Hepatocyte (in vitro differentiated cells): Measurements from ENCODE around the gene IRX2. TPM values are rescaled to one million over a fixed set of nuclear protein-coding genes. Genes with fewer than 3 reads are reported as not detected.

Source experiments
- DNase-seq: peaks from one replicate; pipeline ENCODE4 v3.0.0-alpha.2; 2016; ENCODE audit warnings: low spot score
- H2AFZ ChIP-seq: fragments of 200-600 bp; sonication (generic); 2 replicates; pipeline ENCODE4 v1.6.0; 2016; ENCODE audit warnings: antibody characterized with exemption, mild to moderate bottlenecking
- H3K27ac ChIP-seq: fragments of 200-600 bp; sonication (generic); 2 replicates; pipeline ENCODE4 v1.5.1; 2016; ENCODE audit warnings: mild to moderate bottlenecking
- H3K27me3 ChIP-seq: fragments of 200-600 bp; sonication (generic); 2 replicates; pipeline ENCODE4 v1.6.1; 2016
- H3K36me3 ChIP-seq: fragments of 200-600 bp; sonication (generic); replicated peaks from 2 replicates; pipeline ENCODE4 v1.5.1; 2016; ENCODE audit warnings: low read depth; ENCODE audit not compliant: insufficient read depth
- H3K4me1 ChIP-seq: fragments of 200-600 bp; sonication (generic); 2 replicates; pipeline ENCODE4 v1.5.1; 2016; ENCODE audit warnings: mild to moderate bottlenecking, moderate library complexity; ENCODE audit not compliant: insufficient read depth
- H3K4me2 ChIP-seq: fragments of 200-600 bp; sonication (generic); 2 replicates; pipeline ENCODE4 v1.6.0; 2016
- H3K4me3 ChIP-seq: fragments of 200-600 bp; sonication (generic); 2 replicates; pipeline ENCODE4 v1.5.1; 2016; ENCODE audit warnings: mild to moderate bottlenecking
- H3K79me2 ChIP-seq: fragments of 200-600 bp; sonication (generic); 2 replicates; pipeline ENCODE4 v1.6.0; 2017; ENCODE audit warnings: mild to moderate bottlenecking
- H3K9me2 ChIP-seq: fragments of 200-600 bp; sonication (generic); replicated peaks from 2 replicates; pipeline ENCODE4 v1.6.0; 2017; ENCODE audit warnings: mild to moderate bottlenecking; ENCODE audit not compliant: insufficient read depth
- H3K9me3 ChIP-seq: fragments of 200-600 bp; sonication (generic); 2 replicates; pipeline ENCODE4 v1.5.1; 2016; ENCODE audit warnings: low read depth, mild to moderate bottlenecking
- H4K20me1 ChIP-seq: fragments of 200-600 bp; sonication (generic); 2 replicates; pipeline ENCODE4 v1.6.0; 2016; ENCODE audit warnings: mild to moderate bottlenecking; ENCODE audit not compliant: insufficient read depth, poor library complexity, severe bottlenecking
- EZH2 ChIP-seq: fragments of 200-600 bp; sonication (generic); IDR thresholded peaks from 2 replicates; pipeline ENCODE4 v1.6.1; 2016; ENCODE audit warnings: antibody characterized with exemption, mild to moderate bottlenecking, borderline replicate concordance
- EZH2phosphoT487 ChIP-seq: fragments of 200-600 bp; sonication (generic); IDR thresholded peaks from one replicate; pipeline ENCODE4 v1.6.1; 2018; ENCODE audit warnings: antibody characterized with exemption, mild to moderate bottlenecking, low read depth, moderate library complexity; ENCODE audit not compliant: unreplicated experiment, severe bottlenecking
- WGBS: methylation state at CpG from one replicate; pipeline ENCODE4 v1.1.6; 2016; ENCODE audit warnings: low lambda C conversion rate; ENCODE audit errors: missing lambda C conversion rate; 5-methylcytosine and 5-hydroxymethylcytosine counted together
- polyA plus RNA-seq: library from polyadenylated mRNA; unstranded; fragments of >200 nt; fragmentation: Nextera tagmentation; extraction: Ambion mirVana; gene quantifications from 2 replicates; pipeline ENCODE4 v1.2.1, GENCODE V29; 2016
- total RNA-seq: library from RNA; depleted of rRNA; stranded (reverse); fragments of >200 nt; gene quantifications from 2 replicates; pipeline ENCODE4 v1.2.3, GENCODE V29; 2014
- TF ChIP-seq, protein P1 (sequence below): fragments of 200-600 bp; sonication (generic); IDR thresholded peaks from 2 replicates; pipeline ENCODE4 v1.5.1; 2016; ENCODE audit warnings: antibody characterized with exemption, mild to moderate bottlenecking; ENCODE audit not compliant: poor library complexity

IRX2 gene
- total and polyA plus RNA-seq, 2 experiments from 2014 or later, result 6.0 to 7.8 TPM

DNA sequence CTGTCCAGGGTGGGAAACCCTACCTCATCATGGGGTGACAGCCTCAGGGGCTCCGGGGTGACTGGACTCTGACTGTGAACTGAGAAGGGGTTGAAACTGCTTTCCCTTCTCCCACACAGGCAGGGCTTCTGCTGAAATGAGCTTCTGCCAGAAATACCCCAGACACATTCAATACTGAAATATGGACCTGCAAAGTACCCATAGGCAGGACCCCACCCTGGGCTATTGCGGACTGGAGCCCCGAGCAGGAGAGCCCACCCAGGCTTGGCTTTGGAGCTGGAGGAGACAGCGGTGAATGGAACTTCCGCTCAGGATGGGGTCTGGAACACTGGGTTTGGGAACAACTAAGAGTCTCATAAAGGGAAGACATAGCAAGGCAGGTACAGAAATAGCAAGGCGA is 37.5 kb downstream of the IRX2 start:
- Histone ChIP-seq H3K79me2 (no peaks in the 10 kb centered on the region), H3K4me1 (no peaks in the 10 kb centered on the region), H3K9me3 (no peaks in the 10 kb centered on the region), H4K20me1 (no peaks in the 10 kb centered on the region), H3K4me3 (no peak overlapping the region), H3K27me3 (no peaks in the 10 kb centered on the region), H3K9me2 (no peaks in the 10 kb centered on the region), H2AFZ (no peak overlapping the region), H3K27ac (no peak overlapping the region), H3K4me2 (no peak overlapping the region), H3K36me3 (no peaks in the 10 kb centered on the region)
- no peak for DNase-seq
- WGBS, result 96% methylated on average over 6 of the region's 6 CpGs
- TF ChIP-seq, protein P1, sequence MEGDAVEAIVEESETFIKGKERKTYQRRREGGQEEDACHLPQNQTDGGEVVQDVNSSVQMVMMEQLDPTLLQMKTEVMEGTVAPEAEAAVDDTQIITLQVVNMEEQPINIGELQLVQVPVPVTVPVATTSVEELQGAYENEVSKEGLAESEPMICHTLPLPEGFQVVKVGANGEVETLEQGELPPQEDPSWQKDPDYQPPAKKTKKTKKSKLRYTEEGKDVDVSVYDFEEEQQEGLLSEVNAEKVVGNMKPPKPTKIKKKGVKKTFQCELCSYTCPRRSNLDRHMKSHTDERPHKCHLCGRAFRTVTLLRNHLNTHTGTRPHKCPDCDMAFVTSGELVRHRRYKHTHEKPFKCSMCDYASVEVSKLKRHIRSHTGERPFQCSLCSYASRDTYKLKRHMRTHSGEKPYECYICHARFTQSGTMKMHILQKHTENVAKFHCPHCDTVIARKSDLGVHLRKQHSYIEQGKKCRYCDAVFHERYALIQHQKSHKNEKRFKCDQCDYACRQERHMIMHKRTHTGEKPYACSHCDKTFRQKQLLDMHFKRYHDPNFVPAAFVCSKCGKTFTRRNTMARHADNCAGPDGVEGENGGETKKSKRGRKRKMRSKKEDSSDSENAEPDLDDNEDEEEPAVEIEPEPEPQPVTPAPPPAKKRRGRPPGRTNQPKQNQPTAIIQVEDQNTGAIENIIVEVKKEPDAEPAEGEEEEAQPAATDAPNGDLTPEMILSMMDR, result no peak
- TF ChIP-seq EZH2, result no peak
- TF ChIP-seq EZH2phosphoT487, result no peak

DNA sequence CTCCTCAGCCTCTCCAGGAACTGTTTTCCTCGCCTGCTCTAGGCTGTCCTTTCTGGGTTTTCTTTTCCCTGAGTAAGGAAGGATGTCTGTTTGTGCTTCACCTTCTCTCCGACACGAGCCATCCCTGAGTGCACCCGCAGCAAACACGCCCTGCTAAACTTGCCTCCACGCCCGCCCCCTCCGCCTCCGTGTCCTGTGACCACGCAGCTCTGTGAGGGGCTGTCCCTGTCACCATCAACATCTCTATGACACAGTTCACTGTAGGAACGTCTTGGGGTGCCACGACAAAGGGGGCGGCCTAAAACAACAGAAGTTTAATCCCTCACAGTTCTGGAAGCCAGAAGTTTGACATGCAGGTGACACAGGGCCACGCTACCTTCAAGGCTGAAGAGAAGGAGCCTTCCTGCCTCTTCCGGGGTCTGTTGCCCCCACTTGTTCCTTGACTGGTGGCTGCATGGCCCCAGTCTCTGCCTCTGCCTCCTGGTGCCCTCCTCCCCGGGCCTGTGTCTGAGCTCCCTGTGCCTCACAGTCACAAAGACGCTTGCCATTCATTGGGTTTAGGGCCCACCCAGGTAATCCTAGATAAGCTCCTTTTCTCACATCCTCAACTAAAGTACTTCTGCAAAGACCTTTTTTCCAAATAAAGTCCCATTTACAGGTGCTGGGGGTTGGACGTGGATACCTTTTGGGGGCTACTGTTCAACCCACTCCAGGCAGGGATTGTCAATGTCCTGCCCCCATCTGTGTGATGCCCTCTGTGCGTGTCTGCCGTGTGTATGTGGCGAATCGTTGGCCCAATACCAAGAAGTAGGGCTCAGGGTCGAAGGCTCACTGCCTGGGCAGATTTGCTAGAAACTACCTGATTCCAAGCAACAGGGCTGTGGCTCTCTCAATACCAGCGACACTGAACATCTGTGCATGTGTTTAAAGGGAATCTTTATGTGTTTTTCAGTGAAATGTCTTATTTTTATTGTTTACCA is 39.7 kb downstream of the IRX2 start:
- no peaks in the 10 kb centered on the region for H3K27me3 ChIP-seq
- no peaks in the 10 kb centered on the region for H3K4me1 ChIP-seq
- no peaks in the 10 kb centered on the region for H3K9me2 ChIP-seq
- H3K9me3 ChIP-seq, result no peaks in the 10 kb centered on the region
- no peaks in the 10 kb centered on the region for H4K20me1 ChIP-seq
- H3K36me3 ChIP-seq, result no peaks in the 10 kb centered on the region
- H2AFZ ChIP-seq, result no peak overlapping the region
- no peaks in the 10 kb centered on the region for H3K79me2 ChIP-seq
- H3K4me3 ChIP-seq, result no peak overlapping the region
- H3K4me2 ChIP-seq, result no peak overlapping the region
- H3K27ac ChIP-seq, result no peak overlapping the region
- TF ChIP-seq EZH2phosphoT487 (no peak), EZH2 (no peak)
- TF ChIP-seq, protein P1, result no peak
- WGBS, result 89% methylated on average over 24 of the region's 24 CpGs
- DNase-seq, result no peak

DNA sequence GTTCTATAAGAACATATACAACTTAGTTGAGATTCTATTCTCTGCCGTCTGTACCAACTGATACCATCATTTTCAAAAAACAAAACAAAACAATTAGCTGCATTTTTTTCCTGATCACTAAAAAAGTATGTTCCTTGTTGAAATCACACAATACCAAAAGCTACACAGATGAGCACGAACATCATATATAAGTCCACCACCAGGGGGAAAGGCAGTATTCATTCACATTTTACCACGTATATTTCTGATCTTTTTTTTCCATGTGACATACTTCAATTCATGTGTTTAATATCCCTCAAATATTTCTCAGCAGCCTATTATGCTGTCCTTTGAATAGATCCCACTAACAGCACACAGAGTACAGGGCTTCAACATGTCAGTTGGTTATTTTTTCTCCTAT is 40.6 kb downstream of the IRX2 start:
- Histone ChIP-seq H3K4me3 (no peak overlapping the region), H3K27ac (no peak overlapping the region), H2AFZ (no peak overlapping the region), H3K9me2 (no peaks in the 10 kb centered on the region), H3K4me2 (no peak overlapping the region), H3K79me2 (no peaks in the 10 kb centered on the region), H3K4me1 (no peaks in the 10 kb centered on the region), H3K27me3 (no peaks in the 10 kb centered on the region), H3K9me3 (no peaks in the 10 kb centered on the region), H4K20me1 (no peaks in the 10 kb centered on the region), H3K36me3 (no peaks in the 10 kb centered on the region)
- 76% methylated on average over 3 of the region's 3 CpGs for WGBS
- DNase-seq, result no peak
- no peak for TF ChIP-seq EZH2phosphoT487
- TF ChIP-seq, protein P1, result peak; percentile 45
